Tibial nerve (tissue), 3 donors: ENCODE measurements around the gene PCED1A.

ENCODE experiments used
- POLR2A ChIP-seq, 2 donors: fragments of 450-650 bp; IDR thresholded peaks; one replicate each; pipeline ENCODE4 v1.6.1; 2017; ENCODE audit warnings: antibody characterized with exemption in 2 of 2, mild to moderate bottlenecking in 2 of 2, moderate library complexity in 2 of 2
- TF ChIP-seq, protein P1 (sequence below), 5 experiments: fragments of 200-600 bp in 3 of 5; fragments of 450-650 bp in 2 of 5; sonication (generic) in 3 of 5; IDR thresholded peaks; one replicate each; pipeline ENCODE4 v1.5.1; 2016 to 2019; ENCODE audit warnings: antibody characterized with exemption in 5 of 5, mild to moderate bottlenecking in 3 of 5, moderate library complexity in 2 of 5

DNA sequence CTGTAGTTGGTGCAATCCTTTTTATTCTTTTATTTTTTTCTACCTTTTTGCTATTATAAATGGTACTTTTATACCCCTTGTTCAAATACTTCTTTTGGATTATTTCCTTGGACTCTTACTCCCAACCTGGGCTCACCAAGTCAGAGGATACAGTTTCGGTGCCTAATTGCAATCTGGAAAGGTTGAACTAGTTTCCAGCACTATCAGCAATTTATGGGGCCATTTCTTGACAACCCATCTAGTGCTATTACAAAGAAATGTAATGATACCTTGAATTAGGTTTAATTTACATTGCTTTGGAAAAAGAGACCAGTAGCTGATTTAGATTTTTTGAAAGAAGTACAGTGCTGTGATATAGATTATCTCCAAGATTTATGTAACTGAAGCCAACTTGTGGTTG lies 38.1 kb upstream of the PCED1A start:
- TF ChIP-seq, protein P1, sequence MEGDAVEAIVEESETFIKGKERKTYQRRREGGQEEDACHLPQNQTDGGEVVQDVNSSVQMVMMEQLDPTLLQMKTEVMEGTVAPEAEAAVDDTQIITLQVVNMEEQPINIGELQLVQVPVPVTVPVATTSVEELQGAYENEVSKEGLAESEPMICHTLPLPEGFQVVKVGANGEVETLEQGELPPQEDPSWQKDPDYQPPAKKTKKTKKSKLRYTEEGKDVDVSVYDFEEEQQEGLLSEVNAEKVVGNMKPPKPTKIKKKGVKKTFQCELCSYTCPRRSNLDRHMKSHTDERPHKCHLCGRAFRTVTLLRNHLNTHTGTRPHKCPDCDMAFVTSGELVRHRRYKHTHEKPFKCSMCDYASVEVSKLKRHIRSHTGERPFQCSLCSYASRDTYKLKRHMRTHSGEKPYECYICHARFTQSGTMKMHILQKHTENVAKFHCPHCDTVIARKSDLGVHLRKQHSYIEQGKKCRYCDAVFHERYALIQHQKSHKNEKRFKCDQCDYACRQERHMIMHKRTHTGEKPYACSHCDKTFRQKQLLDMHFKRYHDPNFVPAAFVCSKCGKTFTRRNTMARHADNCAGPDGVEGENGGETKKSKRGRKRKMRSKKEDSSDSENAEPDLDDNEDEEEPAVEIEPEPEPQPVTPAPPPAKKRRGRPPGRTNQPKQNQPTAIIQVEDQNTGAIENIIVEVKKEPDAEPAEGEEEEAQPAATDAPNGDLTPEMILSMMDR (IDR thresholded peaks at IDR 0.05) = no peak
- TF ChIP-seq POLR2A (IDR thresholded peaks at IDR 0.05) = no peak
